HCT116 (cell line): Measurements from ENCODE around the gene FBP1. TPM values are rescaled to one million over a fixed set of nuclear protein-coding genes. Genes with fewer than 3 reads are reported as not detected.

ENCODE experiments used
- ATAC-seq: fragments of 200-7000 bp; cut with Tn5 transposase; 2 replicates; pipeline ENCODE4 v1.9.1; 2020; ENCODE audit warnings: mild to moderate bottlenecking, moderate library complexity
- BruUV-seq: library from RNA; stranded (reverse); fragments of 400-500 nt; replicated peaks from 2 replicates; lab custom pipeline; 2021; lab: Mats Ljungman, UMichigan
- CTCF ChIA-PET: fragments of 300-600 bp; sonication (Branson Sonifier 250); formaldehyde crosslinking; loops from one replicate; lab custom pipeline; 2021; ENCODE audit warnings: antibody characterized with exemption; lab: Charles Lee
- POLR2A ChIA-PET: fragments of 300-600, 350-600 bp; sonication (Branson Sonifier 250); formaldehyde crosslinking; loops from one replicate; lab custom pipeline; 2021; ENCODE audit warnings: antibody characterized with exemption; lab: Charles Lee
- RAD21 ChIA-PET, 2 experiments: fragments of 300-600 bp; sonication (Branson Sonifier 250); formaldehyde crosslinking; loops; one replicate each; lab custom pipeline; 2023; ENCODE audit warnings: low total read pairs in 2 of 2; ENCODE audit not compliant: uncharacterized antibody in 2 of 2, unreplicated experiment in 2 of 2, low non-redundant PET in 1 of 2; lab: Charles Lee
- DNase-seq: peaks from one replicate; pipeline ENCODE4 v3.0.0-alpha.2; 2010; ENCODE audit warnings: low read depth, low spot score
- H2AFZ ChIP-seq: fragments of 200-600 bp; shearing (Covaris generic), sonication (generic); 2 replicates; pipeline ENCODE4 v1.6.1; 2017; ENCODE audit warnings: low read depth, mixed run types, mixed read lengths, antibody characterized with exemption, low read length; ENCODE audit not compliant: poor library complexity, severe bottlenecking
- H3K27ac ChIP-seq: 2 replicates; pipeline ENCODE4 v1.5.1; 2012; ENCODE audit warnings: low read depth, low read length
- H3K27me3 ChIP-seq: fragments of 200-600 bp; sonication (generic); 2 replicates; pipeline ENCODE4 v1.6.1; 2016; ENCODE audit warnings: mixed run types, low read length, mixed read lengths; ENCODE audit not compliant: insufficient read depth
- H3K36me3 ChIP-seq, 2 experiments: fragments of 200-500 bp in 1 of 2; fragments of 200-600 bp in 1 of 2; sonication (Bioruptor generic) in 1 of 2; sonication (generic) in 1 of 2; 2 replicates each; pipeline versions ENCODE4 v1.5.1 to v1.6.1; 2014 to 2016; ENCODE audit warnings: low read length in 2 of 2, inconsistent platforms in 1 of 2, mixed read lengths in 1 of 2, mixed run types in 1 of 2; ENCODE audit not compliant: insufficient read depth in 2 of 2, control insufficient read depth in 1 of 2
- H3K4me1 ChIP-seq, 2 experiments: fragments of 200-600 bp in 1 of 2; sonication (generic) in 1 of 2; 2 replicates each; pipeline versions ENCODE4 v1.5.1 to v1.6.1; 2012 to 2017; ENCODE audit warnings: low read length in 2 of 2, inconsistent platforms in 1 of 2, mild to moderate bottlenecking in 1 of 2, mixed read lengths in 1 of 2, mixed run types in 1 of 2, moderate library complexity in 1 of 2; ENCODE audit not compliant: insufficient read depth in 2 of 2, control insufficient read depth in 1 of 2
- H3K4me2 ChIP-seq: fragments of 200-600 bp; sonication (generic); 2 replicates; pipeline ENCODE4 v1.6.1; 2017; ENCODE audit warnings: mixed run types, low read length, mixed read lengths
- H3K4me3 ChIP-seq, 2 experiments: fragments of 200-600 bp in 1 of 2; sonication (generic) in 1 of 2; replicated peaks in 1 of 2; 2 replicates each; pipeline ENCODE4 v1.5.1; 2011 to 2016; ENCODE audit warnings: low read length in 2 of 2, control low read depth in 1 of 2, low read depth in 1 of 2, mild to moderate bottlenecking in 1 of 2, mixed read lengths in 1 of 2, mixed run types in 1 of 2
- H3K79me2 ChIP-seq: fragments of 200-600 bp; sonication (generic); 2 replicates; pipeline ENCODE4 v1.6.1; 2017; ENCODE audit warnings: mild to moderate bottlenecking, mixed run types, low read length, moderate library complexity, mixed read lengths; ENCODE audit not compliant: insufficient read depth
- H3K9ac ChIP-seq: fragments of 200-600 bp; sonication (generic); 2 replicates; pipeline ENCODE4 v1.6.1; 2016; ENCODE audit warnings: low read length, mixed read lengths
- H3K9me2 ChIP-seq: fragments of 200-600 bp; sonication (generic), shearing (Covaris generic); 2 replicates; pipeline ENCODE4 v1.6.1; 2017; ENCODE audit warnings: mixed run types, mild to moderate bottlenecking, moderate library complexity; ENCODE audit not compliant: insufficient read depth
- H3K9me3 ChIP-seq, 2 experiments: fragments of 200-500 bp in 1 of 2; fragments of 200-600 bp in 1 of 2; sonication (Bioruptor generic) in 1 of 2; sonication (generic) in 1 of 2; 2 replicates each; pipeline ENCODE4 v1.6.1; 2014 to 2017; ENCODE audit warnings: low read length in 2 of 2, mixed read lengths in 2 of 2, inconsistent platforms in 1 of 2, low read depth in 1 of 2, mild to moderate bottlenecking in 1 of 2, mixed run types in 1 of 2, moderate library complexity in 1 of 2; ENCODE audit not compliant: control insufficient read depth in 1 of 2, insufficient read depth in 1 of 2
- H4K20me1 ChIP-seq: fragments of 200-600 bp; sonication (generic), shearing (Covaris generic); 2 replicates; pipeline ENCODE4 v1.6.1; 2017; ENCODE audit warnings: mixed run types, mild to moderate bottlenecking, moderate library complexity; ENCODE audit not compliant: insufficient read depth
- ATF3 ChIP-seq: IDR thresholded peaks from 2 replicates; pipeline ENCODE4 v1.6.1; 2012
- CBX3 ChIP-seq: IDR thresholded peaks from 2 replicates; pipeline ENCODE4 v1.6.1; 2012; ENCODE audit warnings: low read depth
- ELF1 ChIP-seq: IDR thresholded peaks from 2 replicates; pipeline ENCODE4 v1.6.1; 2012; ENCODE audit warnings: low read depth, borderline replicate concordance
- EZH2 ChIP-seq: fragments of 200-600 bp; sonication (generic); IDR thresholded peaks from 2 replicates; pipeline ENCODE4 v1.6.1; 2017; ENCODE audit warnings: antibody characterized with exemption, mixed run types
- EZH2phosphoT487 ChIP-seq: fragments of 200-600 bp; IDR thresholded peaks from 2 replicates; pipeline ENCODE4 v1.6.1; 2018; ENCODE audit warnings: antibody characterized with exemption, borderline replicate concordance
- FOSL1 ChIP-seq: IDR thresholded peaks from 2 replicates; pipeline ENCODE4 v1.6.1; 2012; ENCODE audit warnings: low read depth
- MAX ChIP-seq: IDR thresholded peaks from 2 replicates; pipeline ENCODE4 v1.6.1; 2012
- POLR2AphosphoS5 ChIP-seq: IDR thresholded peaks from 2 replicates; pipeline ENCODE4 v1.6.1; 2011; ENCODE audit warnings: mild to moderate bottlenecking, low read depth, low read length, moderate library complexity
- RAD21 ChIP-seq: IDR thresholded peaks from 2 replicates; pipeline ENCODE4 v1.6.1; 2012; ENCODE audit warnings: low read depth, mild to moderate bottlenecking
- REST ChIP-seq: IDR thresholded peaks from 2 replicates; pipeline ENCODE4 v1.6.1; 2012; ENCODE audit warnings: low read depth
- SIN3A ChIP-seq: IDR thresholded peaks from 2 replicates; pipeline ENCODE4 v1.6.1; 2012; ENCODE audit warnings: low read depth
- TCF7L2 ChIP-seq: IDR thresholded peaks from 2 replicates; pipeline ENCODE4 v1.7.0; 2011; ENCODE audit warnings: borderline replicate concordance, inconsistent platforms; ENCODE audit not compliant: insufficient read depth, insufficient read length; ENCODE audit errors: extremely low read depth
- YY1 ChIP-seq: IDR thresholded peaks from 2 replicates; pipeline ENCODE4 v1.6.1; 2011; ENCODE audit warnings: low read length, low read depth, moderate library complexity, mild to moderate bottlenecking; ENCODE audit not compliant: insufficient replicate concordance; ENCODE audit errors: extremely low read depth
- ZBTB33 ChIP-seq: IDR thresholded peaks from 2 replicates; pipeline ENCODE4 v1.6.1; 2011; ENCODE audit warnings: mild to moderate bottlenecking, low read length, moderate library complexity; ENCODE audit not compliant: insufficient replicate concordance; ENCODE audit errors: extremely low read depth
- ZFX ChIP-seq: fragments of 450-650 bp; IDR thresholded peaks from 2 replicates; pipeline ENCODE4 v1.6.1; 2017
- ZNF274 ChIP-seq: fragments of 200-500 bp; sonication (Bioruptor generic); IDR thresholded peaks from 2 replicates; pipeline ENCODE4 v1.6.1; 2014; ENCODE audit warnings: mild to moderate bottlenecking, low read depth, low read length, inconsistent platforms
- intact Hi-C: fragments of 100-400 bp; cut with micrococcal nuclease; formaldehyde crosslinking; loops from 2 replicates; pipeline ENCODE4 v1.10.0; 2022
- total RNA-seq: library from RNA; stranded (reverse); gene quantifications from one replicate; pipeline ENCODE4 v1.2.1, GENCODE V29; 2021; ENCODE audit not compliant: unreplicated experiment
- TF ChIP-seq, protein P1 (sequence below), 3 experiments: fragments of 200-600 bp in 1 of 3; sonication (generic) in 1 of 3; IDR thresholded peaks in 2 of 3; conservative IDR thresholded peaks in 1 of 3; 2 replicates each; pipeline ENCODE4 v1.5.1; 2012 to 2017; ENCODE audit warnings: low read depth in 2 of 3, low read length in 2 of 3, antibody characterized with exemption in 1 of 3, borderline replicate concordance in 1 of 3, control low read depth in 1 of 3, mild to moderate bottlenecking in 1 of 3, mixed read lengths in 1 of 3, mixed run types in 1 of 3, moderate library complexity in 1 of 3; ENCODE audit not compliant: insufficient read depth in 1 of 3

The FBP1 gene
- total RNA-seq, 1 experiment from 2014 or later: 0.42 TPM

DNA sequence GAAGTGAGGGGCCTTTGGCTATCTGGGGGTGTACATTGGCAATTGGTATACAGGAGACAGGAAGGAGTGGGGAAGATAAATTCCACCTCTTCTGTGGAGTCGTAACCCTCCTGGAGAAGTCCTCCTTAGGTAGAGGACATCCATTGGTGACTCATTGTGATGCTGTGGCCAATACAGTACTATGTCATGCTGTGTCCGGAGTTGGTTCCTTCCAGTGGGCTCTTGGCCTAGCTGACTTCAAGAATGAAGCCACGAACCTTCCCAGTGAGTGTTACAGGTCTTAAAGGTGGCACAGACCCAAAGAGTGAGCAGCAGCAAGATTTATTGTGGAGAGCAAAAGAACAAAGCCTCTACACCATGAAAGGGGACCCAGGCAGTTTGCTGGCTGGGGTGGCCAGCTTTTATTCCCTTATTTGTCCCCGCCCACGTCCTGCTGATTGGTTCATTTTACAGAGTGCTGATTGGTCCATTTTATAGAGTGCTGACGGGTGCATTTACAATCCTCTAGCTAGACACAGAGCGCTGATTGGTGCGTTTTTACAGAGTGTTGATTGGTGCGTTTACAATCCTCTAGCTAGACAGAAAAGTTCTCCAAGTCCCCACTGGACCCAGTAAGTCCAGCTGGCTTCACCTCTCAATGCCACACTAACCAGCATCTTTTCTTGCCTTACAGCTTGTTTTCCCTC is 37.3 kb upstream of the FBP1 start:
- intact Hi-C loops: no loop called here
- no peaks in the 10 kb centered on the region for H4K20me1 ChIP-seq
- RAD21 ChIA-PET: no interaction called here
- no peak overlapping the region for H3K4me3 ChIP-seq
- CTCF ChIA-PET: interaction anchor here (1.6 to 1.7 kb wide), 2 partner anchors 396 to 451 kb away, joined by 3 to 6 read pairs; no protein-coding TSS in a partner anchor
- no peaks in the 10 kb centered on the region for H3K36me3 ChIP-seq
- peaks cover 16% of the 10 kb centered on the region; the same call in 1 of the 2 replicates for H3K27me3 ChIP-seq
- POLR2A ChIA-PET: no interaction called here
- no peak for DNase-seq
- BruUV-seq: no TSS peak
- no peak overlapping the region for H3K9ac ChIP-seq
- H3K4me1 ChIP-seq: peaks cover 4 to 10% of the 10 kb centered on the region in 2 experiments; a peak in 3 of 4 replicates
- H3K9me3 ChIP-seq: no peaks in the 10 kb centered on the region
- no peak overlapping the region for H2AFZ ChIP-seq
- no peaks in the 10 kb centered on the region for H3K79me2 ChIP-seq
- H3K4me2 ChIP-seq: no peak overlapping the region
- H3K9me2 ChIP-seq: no peaks in the 10 kb centered on the region
- no peak overlapping the region for H3K27ac ChIP-seq
- ATAC-seq: no peak
- TF ChIP-seq ZFX (no peak), ZBTB33 (no peak), TCF7L2 (no peak), SIN3A (no peak), ATF3 (no peak), POLR2AphosphoS5 (no peak), RAD21 (no peak), CBX3 (no peak), YY1 (no peak), FOSL1 (no peak), ELF1 (no peak), EZH2 (no peak), EZH2phosphoT487 (no peak), ZNF274 (no peak), REST (no peak), MAX (no peak)
- TF ChIP-seq, protein P1, sequence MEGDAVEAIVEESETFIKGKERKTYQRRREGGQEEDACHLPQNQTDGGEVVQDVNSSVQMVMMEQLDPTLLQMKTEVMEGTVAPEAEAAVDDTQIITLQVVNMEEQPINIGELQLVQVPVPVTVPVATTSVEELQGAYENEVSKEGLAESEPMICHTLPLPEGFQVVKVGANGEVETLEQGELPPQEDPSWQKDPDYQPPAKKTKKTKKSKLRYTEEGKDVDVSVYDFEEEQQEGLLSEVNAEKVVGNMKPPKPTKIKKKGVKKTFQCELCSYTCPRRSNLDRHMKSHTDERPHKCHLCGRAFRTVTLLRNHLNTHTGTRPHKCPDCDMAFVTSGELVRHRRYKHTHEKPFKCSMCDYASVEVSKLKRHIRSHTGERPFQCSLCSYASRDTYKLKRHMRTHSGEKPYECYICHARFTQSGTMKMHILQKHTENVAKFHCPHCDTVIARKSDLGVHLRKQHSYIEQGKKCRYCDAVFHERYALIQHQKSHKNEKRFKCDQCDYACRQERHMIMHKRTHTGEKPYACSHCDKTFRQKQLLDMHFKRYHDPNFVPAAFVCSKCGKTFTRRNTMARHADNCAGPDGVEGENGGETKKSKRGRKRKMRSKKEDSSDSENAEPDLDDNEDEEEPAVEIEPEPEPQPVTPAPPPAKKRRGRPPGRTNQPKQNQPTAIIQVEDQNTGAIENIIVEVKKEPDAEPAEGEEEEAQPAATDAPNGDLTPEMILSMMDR (IDR thresholded peaks at IDR 0.05 in 2 of 3, conservative IDR thresholded peaks at IDR 0.05 in 1 of 3; ENCODE audit: borderline replicate concordance in 1 of 3, insufficient read depth in 1 of 3, low read depth in 2 of 3, low read length in 2 of 3): no peak
- TF ChIP-seq, all 23 proteins: peak for 0
